ENCODE data around the gene TENM3.

The TENM3 gene

GRCh38 chr4:182740256-182740655 lies 497.1 kb downstream of the TENM3 start:
- no peaks in the 10 kb centered on the region for H3K27me3 ChIP-seq (ENCODE audit: control insufficient read depth, insufficient read depth, low read length)
- H3K4me3 ChIP-seq (ENCODE audit: low read length) = no peak overlapping the region
- H3K27ac ChIP-seq (ENCODE audit: low read length) = no peak overlapping the region
- no peaks in the 10 kb centered on the region for H3K4me1 ChIP-seq (ENCODE audit: control insufficient read depth, low read depth, low read length)
- H3K36me3 ChIP-seq (ENCODE audit: control insufficient read depth, low read depth, low read length) = peaks cover 13% of the 10 kb centered on the region
- no peak overlapping the region for H3K9ac ChIP-seq (ENCODE audit: low read length)
- H3K9me3 ChIP-seq (ENCODE audit: control insufficient read depth, low read depth, low read length) = no peaks in the 10 kb centered on the region

- Histone ChIP-seq H3K4me1 (ENCODE audit: control insufficient read depth, low read depth, low read length) (no peaks in the 10 kb centered on the region), H3K36me3 (ENCODE audit: control insufficient read depth, low read depth, low read length) (peaks cover 13% of the 10 kb centered on the region), H3K27ac (ENCODE audit: low read length) (no peak overlapping the region), H3K9me3 (ENCODE audit: control insufficient read depth, low read depth, low read length) (no peaks in the 10 kb centered on the region), H3K4me3 (ENCODE audit: low read length) (no peak overlapping the region), H3K9ac (ENCODE audit: low read length) (no peak overlapping the region), H3K27me3 (ENCODE audit: control insufficient read depth, insufficient read depth, low read length) (no peaks in the 10 kb centered on the region)
These were observed 497.9 kb downstream of the TENM3 start for GRCh38 chr4:182741054-182741453.

GRCh38 chr4:182741914-182742313 lies 498.7 kb downstream of the TENM3 start:
- no peak overlapping the region for H3K4me3 ChIP-seq (ENCODE audit: low read length)
- H3K36me3 ChIP-seq (ENCODE audit: control insufficient read depth, low read depth, low read length) = peaks cover 13% of the 10 kb centered on the region
- no peaks in the 10 kb centered on the region for H3K4me1 ChIP-seq (ENCODE audit: control insufficient read depth, low read depth, low read length)
- no peak overlapping the region for H3K9ac ChIP-seq (ENCODE audit: low read length)
- no peaks in the 10 kb centered on the region for H3K27me3 ChIP-seq (ENCODE audit: control insufficient read depth, insufficient read depth, low read length)
- H3K27ac ChIP-seq (ENCODE audit: low read length) = no peak overlapping the region
- no peaks in the 10 kb centered on the region for H3K9me3 ChIP-seq (ENCODE audit: control insufficient read depth, low read depth, low read length)

GRCh38 chr4:182743815-182744214 lies 500.6 kb downstream of the TENM3 start:
- peaks cover 13% of the 10 kb centered on the region for H3K36me3 ChIP-seq (ENCODE audit: control insufficient read depth, low read depth, low read length)
- H3K9me3 ChIP-seq (ENCODE audit: control insufficient read depth, low read depth, low read length) = no peaks in the 10 kb centered on the region
- H3K27me3 ChIP-seq (ENCODE audit: control insufficient read depth, insufficient read depth, low read length) = no peaks in the 10 kb centered on the region
- no peak overlapping the region for H3K9ac ChIP-seq (ENCODE audit: low read length)
- no peaks in the 10 kb centered on the region for H3K4me1 ChIP-seq (ENCODE audit: control insufficient read depth, low read depth, low read length)
- no peak overlapping the region for H3K4me3 ChIP-seq (ENCODE audit: low read length)
- H3K27ac ChIP-seq (ENCODE audit: low read length) = no peak overlapping the region

- H3K4me3 ChIP-seq (ENCODE audit: low read length) = no peak overlapping the region
- H3K36me3 ChIP-seq (ENCODE audit: control insufficient read depth, low read depth, low read length) = peaks cover 13% of the 10 kb centered on the region
- H3K27ac ChIP-seq (ENCODE audit: low read length) = no peak overlapping the region
- no peaks in the 10 kb centered on the region for H3K9me3 ChIP-seq (ENCODE audit: control insufficient read depth, low read depth, low read length)
- H3K4me1 ChIP-seq (ENCODE audit: control insufficient read depth, low read depth, low read length) = no peaks in the 10 kb centered on the region
- no peak overlapping the region for H3K9ac ChIP-seq (ENCODE audit: low read length)
- H3K27me3 ChIP-seq (ENCODE audit: control insufficient read depth, insufficient read depth, low read length) = no peaks in the 10 kb centered on the region
These were observed 502.0 kb downstream of the TENM3 start for GRCh38 chr4:182745237-182745636.

- Histone ChIP-seq H3K36me3 (ENCODE audit: control insufficient read depth, low read depth, low read length) (peaks cover 13% of the 10 kb centered on the region), H3K9ac (ENCODE audit: low read length) (no peak overlapping the region), H3K4me1 (ENCODE audit: control insufficient read depth, low read depth, low read length) (no peaks in the 10 kb centered on the region), H3K27ac (ENCODE audit: low read length) (no peak overlapping the region), H3K27me3 (ENCODE audit: control insufficient read depth, insufficient read depth, low read length) (no peaks in the 10 kb centered on the region), H3K9me3 (ENCODE audit: control insufficient read depth, low read depth, low read length) (no peaks in the 10 kb centered on the region), H3K4me3 (ENCODE audit: low read length) (no peak overlapping the region)
These were observed 503.7 kb downstream of the TENM3 start for GRCh38 chr4:182746876-182747275.

- H3K9me3 ChIP-seq (ENCODE audit: control insufficient read depth, low read depth, low read length) = no peaks in the 10 kb centered on the region
- H3K27me3 ChIP-seq (ENCODE audit: control insufficient read depth, insufficient read depth, low read length) = no peaks in the 10 kb centered on the region
- H3K9ac ChIP-seq (ENCODE audit: low read length) = no peak overlapping the region
- peaks cover 6% of the 10 kb centered on the region for H3K4me1 ChIP-seq (ENCODE audit: control insufficient read depth, low read depth, low read length)
- H3K27ac ChIP-seq (ENCODE audit: low read length) = no peak overlapping the region
- H3K4me3 ChIP-seq (ENCODE audit: low read length) = no peak overlapping the region
- H3K36me3 ChIP-seq (ENCODE audit: control insufficient read depth, low read depth, low read length) = peaks cover 6% of the 10 kb centered on the region
These were observed 505.1 kb downstream of the TENM3 start for GRCh38 chr4:182748283-182748682.

GRCh38 chr4:182748949-182749348 lies 505.7 kb downstream of the TENM3 start:
- peaks cover 6% of the 10 kb centered on the region for H3K4me1 ChIP-seq (ENCODE audit: control insufficient read depth, low read depth, low read length)

GRCh38 chr4:182749667-182750167 lies 506.5 kb downstream of the TENM3 start:
- Histone ChIP-seq H3K36me3 (ENCODE audit: control insufficient read depth, low read depth, low read length) (peaks cover 14% of the 10 kb centered on the region), H3K4me1 (ENCODE audit: control insufficient read depth, low read depth, low read length) (peaks cover 6% of the 10 kb centered on the region), H3K27ac (ENCODE audit: low read length) (no peak overlapping the region), H3K4me3 (ENCODE audit: low read length) (no peak overlapping the region), H3K9me3 (ENCODE audit: control insufficient read depth, low read depth, low read length) (no peaks in the 10 kb centered on the region), H3K9ac (ENCODE audit: low read length) (no peak overlapping the region), H3K27me3 (ENCODE audit: control insufficient read depth, insufficient read depth, low read length) (no peaks in the 10 kb centered on the region)

More at GRCh38 chr4:182748949-182749348, 505.7 kb downstream of the TENM3 start:
- Histone ChIP-seq H3K27me3 (ENCODE audit: control insufficient read depth, insufficient read depth, low read length) (no peaks in the 10 kb centered on the region), H3K9me3 (ENCODE audit: control insufficient read depth, low read depth, low read length) (no peaks in the 10 kb centered on the region), H3K9ac (ENCODE audit: low read length) (no peak overlapping the region), H3K4me3 (ENCODE audit: low read length) (no peak overlapping the region), H3K27ac (ENCODE audit: low read length) (no peak overlapping the region), H3K36me3 (ENCODE audit: control insufficient read depth, low read depth, low read length) (peaks cover 7% of the 10 kb centered on the region)

GRCh38 chr4:182752158-182752910 lies 509.1 kb downstream of the TENM3 start:
- H3K4me1 ChIP-seq (ENCODE audit: control insufficient read depth, low read depth, low read length) = peaks cover 6% of the 10 kb centered on the region
- H3K4me3 ChIP-seq (ENCODE audit: low read length) = no peak overlapping the region
- H3K9me3 ChIP-seq (ENCODE audit: control insufficient read depth, low read depth, low read length) = no peaks in the 10 kb centered on the region
- no peak overlapping the region for H3K27ac ChIP-seq (ENCODE audit: low read length)
- H3K9ac ChIP-seq (ENCODE audit: low read length) = no peak overlapping the region
- no peaks in the 10 kb centered on the region for H3K27me3 ChIP-seq (ENCODE audit: control insufficient read depth, insufficient read depth, low read length)
- H3K36me3 ChIP-seq (ENCODE audit: control insufficient read depth, low read depth, low read length) = peaks cover 18% of the 10 kb centered on the region

GRCh38 chr4:182754895-182755294 lies 511.7 kb downstream of the TENM3 start:
- peaks cover 16% of the 10 kb centered on the region for H3K4me1 ChIP-seq (ENCODE audit: control insufficient read depth, low read depth, low read length)
- H3K4me3 ChIP-seq (ENCODE audit: low read length) = no peak overlapping the region
- no peak overlapping the region for H3K27ac ChIP-seq (ENCODE audit: low read length)
- H3K27me3 ChIP-seq (ENCODE audit: control insufficient read depth, insufficient read depth, low read length) = no peaks in the 10 kb centered on the region
- no peak overlapping the region for H3K9ac ChIP-seq (ENCODE audit: low read length)
- no peaks in the 10 kb centered on the region for H3K9me3 ChIP-seq (ENCODE audit: control insufficient read depth, low read depth, low read length)
- H3K36me3 ChIP-seq (ENCODE audit: control insufficient read depth, low read depth, low read length) = peaks cover 18% of the 10 kb centered on the region

- Histone ChIP-seq H3K4me1 (ENCODE audit: control insufficient read depth, low read depth, low read length) (peaks cover 16% of the 10 kb centered on the region), H3K27ac (ENCODE audit: low read length) (no peak overlapping the region), H3K27me3 (ENCODE audit: control insufficient read depth, insufficient read depth, low read length) (no peaks in the 10 kb centered on the region), H3K36me3 (ENCODE audit: control insufficient read depth, low read depth, low read length) (peaks cover 18% of the 10 kb centered on the region), H3K4me3 (ENCODE audit: low read length) (no peak overlapping the region), H3K9ac (ENCODE audit: low read length) (no peak overlapping the region), H3K9me3 (ENCODE audit: control insufficient read depth, low read depth, low read length) (no peaks in the 10 kb centered on the region)
These were observed 513.0 kb downstream of the TENM3 start for GRCh38 chr4:182756161-182756690.
